Smooth muscle cell (in vitro differentiated cells): ENCODE measurements around the gene KHNYN. TPM values are rescaled to one million over a fixed set of nuclear protein-coding genes. Genes with fewer than 3 reads are reported as not detected.
A peak's percentile ranks its signal among the peaks of the same experiment; 100 is the strongest.

Source experiments
- DNase-seq: peaks from one replicate; lab custom pipeline; 2025; ENCODE audit not compliant: unreplicated experiment; lab: John Stamatoyannopoulos, UW
- H2AFZ ChIP-seq: fragments of 200-600 bp; sonication (generic); 2 replicates; pipeline ENCODE4 v1.6.0; 2016; ENCODE audit warnings: antibody characterized with exemption, low read depth, mild to moderate bottlenecking
- H3F3A ChIP-seq: fragments of 200-600 bp; sonication (generic); 2 replicates; pipeline ENCODE4 v1.6.0; 2017; ENCODE audit warnings: antibody characterized with exemption, low read depth
- H3K27ac ChIP-seq: fragments of 200-600 bp; sonication (generic); 2 replicates; pipeline ENCODE4 v1.5.1; 2016; ENCODE audit warnings: low read depth, mild to moderate bottlenecking
- H3K27me3 ChIP-seq: fragments of 200-600 bp; sonication (generic); 2 replicates; pipeline ENCODE4 v1.6.1; 2016; ENCODE audit warnings: low read depth, mild to moderate bottlenecking
- H3K36me3 ChIP-seq: fragments of 200-600 bp; sonication (generic); 2 replicates; pipeline ENCODE4 v1.5.1; 2016; ENCODE audit warnings: low read depth
- H3K4me1 ChIP-seq: fragments of 200-600 bp; sonication (generic); 2 replicates; pipeline ENCODE4 v1.5.1; 2016; ENCODE audit warnings: low read depth
- H3K4me2 ChIP-seq: fragments of 200-600 bp; sonication (generic); 2 replicates; pipeline ENCODE4 v1.6.0; 2016; ENCODE audit warnings: mild to moderate bottlenecking
- H3K4me3 ChIP-seq: fragments of 200-600 bp; sonication (generic); 2 replicates; pipeline ENCODE4 v1.5.1; 2016; ENCODE audit warnings: mild to moderate bottlenecking
- H3K79me2 ChIP-seq: fragments of 200-600 bp; sonication (generic); 2 replicates; pipeline ENCODE4 v1.6.0; 2016; ENCODE audit warnings: low read depth, mild to moderate bottlenecking
- H3K9ac ChIP-seq: fragments of 200-600 bp; sonication (generic); 2 replicates; pipeline ENCODE4 v1.6.0; 2016; ENCODE audit warnings: low read depth
- H3K9me3 ChIP-seq: fragments of 200-600 bp; sonication (generic); replicated peaks from 2 replicates; pipeline ENCODE4 v1.5.1; 2016; ENCODE audit warnings: low read depth
- H4K20me1 ChIP-seq: fragments of 200-600 bp; sonication (generic); 2 replicates; pipeline ENCODE4 v1.6.0; 2016; ENCODE audit warnings: low read depth
- CTCF ChIP-seq: fragments of 200-600 bp; sonication (generic); IDR thresholded peaks from 2 replicates; pipeline ENCODE4 v1.5.1; 2017; ENCODE audit warnings: borderline replicate concordance, mild to moderate bottlenecking, antibody characterized with exemption; ENCODE audit not compliant: insufficient read depth, poor library complexity, severe bottlenecking
- WGBS: methylation state at CpG from one replicate; pipeline ENCODE4 v1.1.7; 2016; ENCODE audit warnings: low lambda C conversion rate; 5-methylcytosine and 5-hydroxymethylcytosine counted together
- polyA plus RNA-seq: library from polyadenylated mRNA; unstranded; fragments of >200 nt; fragmentation: Nextera tagmentation; extraction: Ambion mirVana; gene quantifications from 2 replicates; pipeline ENCODE4 v1.2.1, GENCODE V29; 2016
- total RNA-seq: library from RNA; depleted of rRNA; stranded (reverse); fragments of >200 nt; gene quantifications from 2 replicates; pipeline ENCODE4 v1.2.3, GENCODE V29; 2014

Gene KHNYN
- total and polyA plus RNA-seq, 2 experiments from 2014 or later: 28.2 to 43.1 TPM

- 51% methylated on average over 8 of the region's 8 CpGs for WGBS
- TF ChIP-seq CTCF: no peak
Observed at GRCh38 chr14:24426912-24427536, 2.7 kb upstream of the KHNYN start.

GRCh38 chr14:24427537-24428508 lies 1.9 kb upstream of the KHNYN start:
- H3K4me1 ChIP-seq: peaks cover 10% of the 10 kb centered on the region
- 94% methylated on average over 18 of the region's 18 CpGs for WGBS
- H3K9me3 ChIP-seq: no peaks in the 10 kb centered on the region
- TF ChIP-seq CTCF: no peak
- no peak overlapping the region for H3K4me3 ChIP-seq
- no peak for DNase-seq
- H3K4me2 ChIP-seq: no peak overlapping the region
- H3F3A ChIP-seq: peaks cover 5% of the 10 kb centered on the region
- H3K27me3 ChIP-seq: no peaks in the 10 kb centered on the region
- peaks cover 22% of the 10 kb centered on the region for H3K79me2 ChIP-seq
- H4K20me1 ChIP-seq: peaks cover 20% of the 10 kb centered on the region
- H3K9ac ChIP-seq: no peak overlapping the region
- H3K36me3 ChIP-seq: no peaks in the 10 kb centered on the region
- H3K27ac ChIP-seq: no peak overlapping the region
- H2AFZ ChIP-seq: no peak overlapping the region

More at GRCh38 chr14:24426912-24427536, 2.7 kb upstream of the KHNYN start:
- Histone ChIP-seq H3K36me3 (no peaks in the 10 kb centered on the region), H3K27ac (no peak overlapping the region), H2AFZ (no peak overlapping the region), H3K4me2 (no peak overlapping the region), H3K4me1 (peaks cover 10% of the 10 kb centered on the region), H3K27me3 (no peaks in the 10 kb centered on the region), H3K4me3 (no peak overlapping the region), H3K9ac (no peak overlapping the region), H3F3A (peaks cover 9% of the 10 kb centered on the region), H3K79me2 (peaks cover 17% of the 10 kb centered on the region), H4K20me1 (peaks cover 12% of the 10 kb centered on the region), H3K9me3 (no peaks in the 10 kb centered on the region)
- no peak for DNase-seq

GRCh38 chr14:24428628-24429394 lies 943 bp upstream of the KHNYN start:
- Histone ChIP-seq H3K27me3 (no peaks in the 10 kb centered on the region), H3K79me2 (peaks cover 22% of the 10 kb centered on the region), H3K4me3 (peak overlapping the region; percentile 81), H3K9ac (peak overlapping the region; percentile 99), H3K4me1 (peaks cover 10% of the 10 kb centered on the region), H3K36me3 (no peaks in the 10 kb centered on the region), H2AFZ (no peak overlapping the region), H3K4me2 (peak overlapping the region; percentile 96), H3K9me3 (no peaks in the 10 kb centered on the region), H3K27ac (peak overlapping the region; percentile 96), H4K20me1 (peaks cover 27% of the 10 kb centered on the region), H3F3A (peaks cover 5% of the 10 kb centered on the region)
- TF ChIP-seq CTCF: no peak
- DNase-seq: no peak
- WGBS: 93% methylated on average over 17 of the region's 18 CpGs
